GM12875 (cell line): ENCODE measurements around the gene RPL12.

Source experiments
- H3K4me3 ChIP-seq: one replicate; pipeline ENCODE4 v1.5.1; 2011; ENCODE audit warnings: low read depth, low read length, control low read depth
- TF ChIP-seq, protein P1 (sequence below): IDR thresholded peaks from 2 replicates; pipeline ENCODE4 v1.5.1; 2011; ENCODE audit warnings: low read depth, mild to moderate bottlenecking, control low read depth, inconsistent platforms, low read length, moderate library complexity, borderline replicate concordance; ENCODE audit not compliant: insufficient read depth

RPL12 gene

DNA sequence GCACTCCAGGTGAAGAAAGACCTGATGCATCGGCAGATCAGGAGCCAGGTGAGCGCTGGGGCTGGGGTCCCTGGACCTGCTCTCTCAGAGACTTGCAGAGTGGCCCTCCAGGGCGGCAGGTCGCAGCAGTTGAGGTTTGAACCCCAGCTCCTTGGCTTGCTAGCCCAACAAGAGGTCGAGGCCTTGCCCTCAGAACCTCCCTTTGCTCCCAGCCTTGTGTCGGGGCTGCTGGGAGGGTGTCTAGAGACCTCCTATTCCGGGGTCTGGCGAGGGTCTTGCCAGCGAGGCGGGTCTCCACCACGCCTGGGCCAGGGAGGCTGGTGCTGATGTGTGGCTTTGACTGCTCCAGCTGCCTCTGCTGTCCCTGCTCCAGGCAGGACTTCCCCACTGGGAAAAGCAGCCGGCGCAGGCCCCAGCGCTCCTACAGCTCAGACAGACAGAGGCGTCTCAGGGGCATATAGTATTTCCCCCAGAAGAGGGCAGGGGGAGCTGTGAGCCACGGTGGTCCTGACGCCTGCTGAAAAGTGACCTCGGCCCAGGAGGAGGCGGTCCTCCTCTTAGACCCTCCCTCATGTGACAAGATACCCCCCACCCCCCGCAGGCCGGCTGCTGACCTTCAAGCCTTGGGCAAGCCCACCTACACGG lies 38.4 kb upstream of the RPL12 start:
- TF ChIP-seq, protein P1, sequence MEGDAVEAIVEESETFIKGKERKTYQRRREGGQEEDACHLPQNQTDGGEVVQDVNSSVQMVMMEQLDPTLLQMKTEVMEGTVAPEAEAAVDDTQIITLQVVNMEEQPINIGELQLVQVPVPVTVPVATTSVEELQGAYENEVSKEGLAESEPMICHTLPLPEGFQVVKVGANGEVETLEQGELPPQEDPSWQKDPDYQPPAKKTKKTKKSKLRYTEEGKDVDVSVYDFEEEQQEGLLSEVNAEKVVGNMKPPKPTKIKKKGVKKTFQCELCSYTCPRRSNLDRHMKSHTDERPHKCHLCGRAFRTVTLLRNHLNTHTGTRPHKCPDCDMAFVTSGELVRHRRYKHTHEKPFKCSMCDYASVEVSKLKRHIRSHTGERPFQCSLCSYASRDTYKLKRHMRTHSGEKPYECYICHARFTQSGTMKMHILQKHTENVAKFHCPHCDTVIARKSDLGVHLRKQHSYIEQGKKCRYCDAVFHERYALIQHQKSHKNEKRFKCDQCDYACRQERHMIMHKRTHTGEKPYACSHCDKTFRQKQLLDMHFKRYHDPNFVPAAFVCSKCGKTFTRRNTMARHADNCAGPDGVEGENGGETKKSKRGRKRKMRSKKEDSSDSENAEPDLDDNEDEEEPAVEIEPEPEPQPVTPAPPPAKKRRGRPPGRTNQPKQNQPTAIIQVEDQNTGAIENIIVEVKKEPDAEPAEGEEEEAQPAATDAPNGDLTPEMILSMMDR: no peak
- no peak overlapping the region for H3K4me3 ChIP-seq

DNA sequence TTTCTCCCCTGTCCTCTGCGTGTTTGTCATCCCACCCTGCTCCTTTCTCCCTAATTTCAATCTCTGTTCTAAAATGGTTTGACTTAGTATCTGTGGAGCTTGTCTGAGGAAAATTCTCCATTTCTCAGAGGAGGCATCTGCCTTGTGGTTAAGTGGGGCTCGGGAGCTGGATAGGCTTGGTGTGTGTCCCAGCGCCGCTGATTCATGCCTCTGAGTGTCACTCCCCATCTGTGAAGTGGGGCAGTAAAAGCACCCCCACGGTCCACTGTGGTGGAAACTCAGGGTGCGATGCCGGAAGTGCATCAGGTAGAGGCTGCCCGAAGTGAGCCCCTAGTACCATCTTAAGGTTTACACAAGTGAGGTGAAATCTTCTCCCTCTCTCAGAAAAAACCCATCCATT lies 37.7 kb upstream of the RPL12 start:
- TF ChIP-seq, protein P1: no peak
- H3K4me3 ChIP-seq: no peak overlapping the region

DNA sequence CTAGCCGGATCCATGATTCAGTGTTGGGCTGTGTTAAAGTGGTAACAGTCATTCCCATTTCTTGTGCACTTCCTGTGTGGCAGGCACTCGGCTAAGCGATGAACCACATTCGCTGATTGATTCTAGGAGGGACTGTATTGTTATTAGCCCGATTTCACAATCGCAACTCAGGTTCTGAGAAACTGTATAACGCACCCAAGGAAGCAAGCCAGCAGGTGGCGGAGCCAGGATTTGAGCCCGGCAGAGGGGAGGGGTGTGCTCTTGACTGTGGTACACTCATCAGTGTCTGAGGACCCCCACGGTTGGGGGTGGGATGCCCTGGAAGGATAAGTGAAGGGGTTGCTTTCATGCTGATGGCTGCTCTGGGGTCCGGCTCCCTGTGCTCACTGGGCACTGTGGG lies 34.8 kb upstream of the RPL12 start:
- no peak overlapping the region for H3K4me3 ChIP-seq
- TF ChIP-seq, protein P1: no peak

DNA sequence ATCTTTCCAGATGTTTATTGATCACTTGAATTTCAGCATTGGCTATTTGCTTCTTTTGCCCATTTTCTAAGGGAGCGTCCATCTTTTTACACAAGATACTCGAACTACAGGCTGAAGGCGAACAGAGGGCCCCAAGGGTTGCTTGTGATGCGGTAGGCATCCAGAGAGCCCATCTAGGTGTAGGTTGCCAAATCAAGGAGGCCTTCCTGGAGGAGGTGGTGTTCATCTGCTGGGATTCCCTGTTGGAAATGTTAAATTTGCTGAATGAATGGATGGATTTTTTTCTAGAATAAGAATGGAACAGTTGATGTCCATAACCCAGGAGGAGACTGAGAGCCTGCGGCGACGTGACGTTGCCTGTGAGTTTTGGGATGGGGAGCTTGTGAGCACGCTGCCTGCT lies 31.5 kb upstream of the RPL12 start:
- H3K4me3 ChIP-seq: no peak overlapping the region
- TF ChIP-seq, protein P1: no peak

DNA sequence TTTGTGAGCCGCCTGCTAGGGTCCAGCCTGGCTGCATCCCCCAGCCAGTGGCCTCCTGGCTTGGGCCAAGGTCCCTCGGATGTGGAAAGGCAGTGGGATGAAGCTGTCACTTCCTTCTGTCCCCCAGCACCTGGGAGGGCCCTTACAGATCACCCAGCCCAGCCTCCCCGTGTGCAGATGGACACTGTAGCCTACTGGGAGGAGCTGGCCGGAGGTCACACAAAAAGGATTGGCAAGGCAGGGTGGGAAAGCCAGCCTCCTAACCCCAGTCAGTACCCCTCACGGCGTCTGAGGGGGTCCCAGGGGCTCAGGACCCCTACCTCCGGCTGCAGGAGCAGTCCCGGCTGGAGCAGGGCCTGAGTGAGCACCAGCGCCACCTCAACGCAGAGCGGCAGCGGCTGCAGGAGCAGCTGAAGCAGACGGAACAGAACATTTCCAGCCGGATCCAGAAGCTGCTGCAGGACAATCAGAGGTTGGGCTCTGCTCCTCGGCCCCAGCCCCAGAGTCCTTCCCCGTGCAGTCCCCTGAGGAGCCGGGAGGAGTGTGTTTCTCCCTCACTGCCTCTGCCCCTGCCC lies 28.4 kb upstream of the RPL12 start:
- no peak overlapping the region for H3K4me3 ChIP-seq
- TF ChIP-seq, protein P1: no peak

DNA sequence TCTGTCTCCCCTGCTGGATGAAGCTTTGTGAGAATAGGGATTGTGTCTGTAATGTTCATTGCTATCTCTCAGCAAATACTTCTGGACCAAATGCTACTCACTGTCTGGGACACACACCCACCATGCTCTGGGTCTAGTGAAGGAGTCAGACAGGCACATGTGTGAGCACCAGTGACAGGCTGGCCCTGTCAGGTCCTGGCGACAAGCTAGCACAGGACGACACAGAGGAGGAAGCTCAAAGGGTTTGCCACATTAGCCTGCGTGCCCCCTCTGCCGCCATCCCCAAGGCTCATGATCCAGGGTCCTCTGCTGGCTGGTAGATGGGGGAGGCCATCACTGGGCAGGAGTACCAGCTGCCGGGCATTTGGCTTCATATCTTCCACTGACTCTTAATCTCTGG lies 23.4 kb upstream of the RPL12 start:
- H3K4me3 ChIP-seq: no peak overlapping the region
- TF ChIP-seq, protein P1: no peak

DNA sequence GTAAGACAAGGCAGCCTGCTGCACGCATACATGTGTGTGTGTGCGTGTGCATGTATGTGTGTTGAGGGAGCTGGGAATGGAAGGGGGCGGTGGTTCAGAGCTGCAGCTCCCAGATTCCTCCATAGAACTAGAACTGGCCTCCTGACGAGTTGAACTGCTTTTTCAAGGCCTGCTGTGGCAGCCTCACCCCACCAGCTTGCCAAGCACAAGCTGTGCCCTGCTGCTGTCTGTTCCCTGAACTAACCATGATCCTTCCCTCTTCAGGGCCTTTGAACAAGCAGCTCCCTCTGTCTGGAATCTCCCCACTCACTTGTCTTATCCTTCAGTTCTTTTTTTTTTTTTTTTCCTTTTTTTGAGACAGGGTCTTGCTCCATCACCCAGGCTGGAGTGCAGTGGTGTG lies 22.7 kb upstream of the RPL12 start:
- H3K4me3 ChIP-seq: no peak overlapping the region
- TF ChIP-seq, protein P1: no peak
